Measurements from ENCODE around the gene UGT1A9. TPM values are rescaled to one million over a fixed set of nuclear protein-coding genes. Genes with fewer than 3 reads are reported as not detected.

The UGT1A9 gene
- total and polyA plus RNA-seq, 2 donors: 0.09 to 0.27 TPM

DNA sequence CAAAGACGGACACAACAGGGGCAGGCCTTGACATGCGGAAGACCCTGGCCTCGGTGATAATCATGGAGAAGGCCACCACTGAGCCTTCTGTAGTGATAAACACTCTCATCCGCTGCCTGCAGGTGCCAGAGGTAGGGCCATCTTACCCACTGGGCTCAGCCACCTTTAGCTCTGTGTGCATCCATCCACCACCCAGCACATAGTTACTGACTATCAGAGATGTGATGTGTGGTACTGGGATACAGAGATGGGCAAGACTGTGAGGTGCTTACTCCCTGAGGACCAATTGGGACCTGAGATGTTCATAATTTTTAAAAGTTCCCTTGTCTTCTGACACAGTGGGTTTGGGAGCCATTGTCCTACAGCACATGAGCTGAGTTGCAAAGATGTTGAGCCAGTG lies 108.0 kb downstream of the UGT1A9 start:
- no peaks in the 10 kb centered on the region for H3K4me1 ChIP-seq (ENCODE audit: control insufficient read depth in 2 of 2, insufficient read depth in 2 of 2, low read length in 2 of 2)
- H3K27me3 ChIP-seq (ENCODE audit: control insufficient read depth in 2 of 2, insufficient read depth in 1 of 2, low read length in 1 of 2): no peaks in the 10 kb centered on the region
- H3K36me3 ChIP-seq (ENCODE audit: control insufficient read depth in 2 of 2, insufficient read depth in 2 of 2, low read length in 1 of 2): no peaks in the 10 kb centered on the region
- H3K27ac ChIP-seq (ENCODE audit: low read depth in 1 of 2, low read length in 1 of 2): no peak overlapping the region
- 96% methylated on average over 4 of the region's 4 CpGs for WGBS
- no peak for DNase-seq (ENCODE audit: low read depth in 6 of 9, low spot score in 9 of 9)
- H3K4me3 ChIP-seq (ENCODE audit: low read length in 2 of 2): no peak overlapping the region
- no peaks in the 10 kb centered on the region for H3K9me3 ChIP-seq (ENCODE audit: control insufficient read depth in 2 of 2, insufficient read depth in 1 of 2, low read length in 1 of 2)

DNA sequence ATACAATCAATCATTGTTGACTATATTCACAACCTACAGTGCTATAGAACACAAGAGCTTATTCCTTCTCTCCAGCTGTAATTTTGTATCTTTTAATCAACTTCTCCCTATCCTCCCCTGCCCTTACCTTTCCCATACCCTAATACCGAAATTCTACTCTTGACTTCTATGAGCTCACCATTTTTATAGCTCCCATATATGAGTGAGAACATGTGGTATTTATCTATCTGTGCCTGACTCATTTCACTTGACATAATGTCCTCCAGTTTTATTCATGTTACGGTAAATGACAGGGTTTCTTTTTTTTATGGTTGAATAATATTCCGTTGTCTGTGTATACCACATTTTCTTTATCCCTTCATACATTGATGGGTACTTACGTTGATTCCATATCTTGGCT lies 109.1 kb downstream of the UGT1A9 start:
- Histone ChIP-seq H3K4me1 (ENCODE audit: control insufficient read depth in 2 of 2, insufficient read depth in 2 of 2, low read length in 2 of 2) (no peaks in the 10 kb centered on the region), H3K36me3 (ENCODE audit: control insufficient read depth in 2 of 2, insufficient read depth in 2 of 2, low read length in 1 of 2) (no peaks in the 10 kb centered on the region), H3K27ac (ENCODE audit: low read depth in 1 of 2, low read length in 1 of 2) (no peak overlapping the region), H3K9me3 (ENCODE audit: control insufficient read depth in 2 of 2, insufficient read depth in 1 of 2, low read length in 1 of 2) (no peaks in the 10 kb centered on the region), H3K27me3 (ENCODE audit: control insufficient read depth in 2 of 2, insufficient read depth in 1 of 2, low read length in 1 of 2) (no peaks in the 10 kb centered on the region), H3K4me3 (ENCODE audit: low read length in 2 of 2) (no peak overlapping the region)
- no peak for DNase-seq (ENCODE audit: low read depth in 6 of 9, low spot score in 9 of 9)
- 96% methylated on average over 4 of the region's 4 CpGs for WGBS

DNA sequence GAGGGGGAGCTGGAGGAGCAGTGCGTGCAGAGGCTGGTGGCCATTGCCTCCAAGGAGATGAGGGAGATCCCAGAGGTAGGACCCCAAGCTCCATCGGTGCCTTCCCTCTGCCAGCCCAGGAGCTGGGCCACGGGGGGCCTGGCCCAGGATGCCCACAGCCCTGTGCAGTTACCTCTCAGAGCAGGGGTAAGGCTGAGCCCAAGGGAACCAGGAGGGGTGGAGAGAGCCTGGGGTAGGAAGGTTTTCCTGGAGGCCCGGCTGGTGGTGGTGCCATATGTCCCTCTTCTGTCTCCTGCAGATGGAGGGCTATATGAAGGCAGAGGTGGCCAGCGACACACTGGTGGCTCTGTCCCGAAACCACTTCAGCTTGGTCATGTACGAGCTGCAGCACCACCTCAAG lies 117.9 kb downstream of the UGT1A9 start:
- no peaks in the 10 kb centered on the region for H3K36me3 ChIP-seq (ENCODE audit: control insufficient read depth in 2 of 2, insufficient read depth in 2 of 2, low read length in 1 of 2)
- 96% methylated on average over 7 of the region's 7 CpGs for WGBS
- H3K27me3 ChIP-seq (ENCODE audit: control insufficient read depth in 2 of 2, insufficient read depth in 1 of 2, low read length in 1 of 2): no peaks in the 10 kb centered on the region
- H3K4me3 ChIP-seq (ENCODE audit: low read length in 2 of 2): no peak overlapping the region
- no peak for DNase-seq (ENCODE audit: low read depth in 6 of 9, low spot score in 9 of 9)
- H3K27ac ChIP-seq (ENCODE audit: low read depth in 1 of 2, low read length in 1 of 2): no peak overlapping the region
- H3K4me1 ChIP-seq (ENCODE audit: control insufficient read depth in 2 of 2, insufficient read depth in 2 of 2, low read length in 2 of 2): no peaks in the 10 kb centered on the region
- no peaks in the 10 kb centered on the region for H3K9me3 ChIP-seq (ENCODE audit: control insufficient read depth in 2 of 2, insufficient read depth in 1 of 2, low read length in 1 of 2)

DNA sequence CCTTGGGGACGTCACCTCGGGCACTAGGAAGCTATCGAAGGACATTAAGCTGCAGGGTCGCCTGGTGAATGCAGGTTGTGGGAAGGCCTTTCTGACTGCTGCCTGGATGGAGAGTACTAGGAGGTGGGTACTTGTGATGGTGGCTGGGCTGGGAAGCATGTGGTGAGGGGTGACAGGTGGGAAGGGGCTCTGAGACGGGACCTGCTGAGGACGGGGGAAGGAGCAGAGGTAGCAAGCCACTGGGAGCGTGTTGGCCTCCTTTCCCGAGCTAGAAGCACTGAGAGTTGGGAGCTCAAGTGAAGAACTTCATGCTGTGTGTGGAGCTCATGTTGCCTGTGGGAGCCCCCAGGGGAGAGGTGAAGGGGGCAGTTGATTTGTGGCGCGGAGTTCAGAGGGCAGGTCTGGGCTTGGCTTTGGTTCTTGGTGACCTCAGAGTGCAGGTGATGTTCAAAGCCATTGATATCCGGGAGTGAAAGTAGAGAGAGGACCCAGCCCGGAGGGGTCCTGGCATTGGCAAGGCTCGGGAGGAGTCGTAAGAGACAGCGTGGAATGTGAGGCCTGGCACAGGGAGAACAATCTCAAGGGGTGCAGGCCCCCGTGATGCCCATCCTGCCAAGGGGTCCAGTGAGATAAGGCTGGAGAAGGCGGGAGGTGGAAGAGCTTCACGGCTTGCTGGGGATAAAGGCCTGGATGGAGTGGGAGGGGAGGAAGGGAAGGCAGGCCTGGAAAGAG lies 119.6 kb downstream of the UGT1A9 start:
- DNase-seq (ENCODE audit: low read depth in 6 of 9, low spot score in 9 of 9): no peak
- 95% methylated on average over 18 of the region's 18 CpGs for WGBS
- H3K9me3 ChIP-seq (ENCODE audit: control insufficient read depth in 2 of 2, insufficient read depth in 1 of 2, low read length in 1 of 2): no peaks in the 10 kb centered on the region
- no peak overlapping the region for H3K27ac ChIP-seq (ENCODE audit: low read depth in 1 of 2, low read length in 1 of 2)
- no peaks in the 10 kb centered on the region for H3K36me3 ChIP-seq (ENCODE audit: control insufficient read depth in 2 of 2, insufficient read depth in 2 of 2, low read length in 1 of 2)
- no peaks in the 10 kb centered on the region for H3K4me1 ChIP-seq (ENCODE audit: control insufficient read depth in 2 of 2, insufficient read depth in 2 of 2, low read length in 2 of 2)
- no peak overlapping the region for H3K4me3 ChIP-seq (ENCODE audit: low read length in 2 of 2)
- H3K27me3 ChIP-seq (ENCODE audit: control insufficient read depth in 2 of 2, insufficient read depth in 1 of 2, low read length in 1 of 2): no peaks in the 10 kb centered on the region

DNA sequence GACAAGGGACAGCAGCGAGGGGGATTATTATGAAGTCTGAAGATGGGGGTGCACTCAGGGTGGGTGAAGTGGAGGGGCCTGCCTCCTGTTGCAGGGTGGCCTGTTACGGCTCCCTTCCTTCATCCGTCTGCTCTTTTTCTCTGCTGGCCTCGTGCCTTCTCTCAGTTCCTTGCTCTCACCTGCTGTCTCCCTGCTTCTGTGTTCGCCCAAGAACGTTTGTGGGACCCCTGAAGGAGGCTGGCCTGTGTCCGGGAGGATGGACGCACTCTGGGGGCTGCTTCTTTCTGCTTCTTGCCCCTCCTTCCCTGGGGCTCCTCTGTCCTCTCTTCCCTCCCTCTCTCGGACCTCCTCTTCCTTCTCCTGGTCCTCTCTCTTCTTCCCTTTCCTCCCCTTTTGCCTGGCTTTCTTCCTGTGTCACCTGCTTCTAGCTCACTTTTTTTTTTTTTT lies 120.2 kb downstream of the UGT1A9 start:
- Histone ChIP-seq H3K36me3 (ENCODE audit: control insufficient read depth in 2 of 2, insufficient read depth in 2 of 2, low read length in 1 of 2) (no peaks in the 10 kb centered on the region), H3K27ac (ENCODE audit: low read depth in 1 of 2, low read length in 1 of 2) (no peak overlapping the region), H3K9me3 (ENCODE audit: control insufficient read depth in 2 of 2, insufficient read depth in 1 of 2, low read length in 1 of 2) (no peaks in the 10 kb centered on the region), H3K27me3 (ENCODE audit: control insufficient read depth in 2 of 2, insufficient read depth in 1 of 2, low read length in 1 of 2) (no peaks in the 10 kb centered on the region), H3K4me3 (ENCODE audit: low read length in 2 of 2) (no peak overlapping the region), H3K4me1 (ENCODE audit: control insufficient read depth in 2 of 2, insufficient read depth in 2 of 2, low read length in 2 of 2) (no peaks in the 10 kb centered on the region)
- DNase-seq (ENCODE audit: low read depth in 6 of 9, low spot score in 9 of 9): no peak
- WGBS: 88% methylated on average over 9 of the region's 9 CpGs

DNA sequence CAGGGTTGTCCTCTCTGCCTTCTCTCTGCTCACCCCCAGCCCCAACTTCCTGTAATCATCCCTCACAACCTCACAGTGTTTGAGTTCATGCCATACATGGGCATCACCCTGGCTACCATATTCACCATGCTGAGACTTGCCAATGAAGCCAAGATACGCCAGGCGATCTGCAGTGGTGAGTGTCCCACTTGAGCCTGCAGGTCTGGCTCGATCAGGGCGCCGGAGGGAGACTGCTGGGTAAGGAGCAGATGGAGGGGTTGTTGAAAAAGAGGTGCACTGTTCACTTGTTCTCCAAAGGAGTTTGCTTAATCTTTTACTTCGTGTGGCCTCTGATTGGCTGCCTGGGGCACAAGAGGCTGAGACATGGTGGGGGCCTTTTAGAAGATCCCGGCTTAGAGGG lies 121.0 kb downstream of the UGT1A9 start:
- H3K36me3 ChIP-seq (ENCODE audit: control insufficient read depth in 2 of 2, insufficient read depth in 2 of 2, low read length in 1 of 2): no peaks in the 10 kb centered on the region
- no peak overlapping the region for H3K27ac ChIP-seq (ENCODE audit: low read depth in 1 of 2, low read length in 1 of 2)
- no peaks in the 10 kb centered on the region for H3K27me3 ChIP-seq (ENCODE audit: control insufficient read depth in 2 of 2, insufficient read depth in 1 of 2, low read length in 1 of 2)
- DNase-seq (ENCODE audit: low read depth in 6 of 9, low spot score in 9 of 9): no peak
- 95% methylated on average over 7 of the region's 7 CpGs for WGBS
- no peaks in the 10 kb centered on the region for H3K4me1 ChIP-seq (ENCODE audit: control insufficient read depth in 2 of 2, insufficient read depth in 2 of 2, low read length in 2 of 2)
- H3K9me3 ChIP-seq (ENCODE audit: control insufficient read depth in 2 of 2, insufficient read depth in 1 of 2, low read length in 1 of 2): no peaks in the 10 kb centered on the region
- no peak overlapping the region for H3K4me3 ChIP-seq (ENCODE audit: low read length in 2 of 2)

DNA sequence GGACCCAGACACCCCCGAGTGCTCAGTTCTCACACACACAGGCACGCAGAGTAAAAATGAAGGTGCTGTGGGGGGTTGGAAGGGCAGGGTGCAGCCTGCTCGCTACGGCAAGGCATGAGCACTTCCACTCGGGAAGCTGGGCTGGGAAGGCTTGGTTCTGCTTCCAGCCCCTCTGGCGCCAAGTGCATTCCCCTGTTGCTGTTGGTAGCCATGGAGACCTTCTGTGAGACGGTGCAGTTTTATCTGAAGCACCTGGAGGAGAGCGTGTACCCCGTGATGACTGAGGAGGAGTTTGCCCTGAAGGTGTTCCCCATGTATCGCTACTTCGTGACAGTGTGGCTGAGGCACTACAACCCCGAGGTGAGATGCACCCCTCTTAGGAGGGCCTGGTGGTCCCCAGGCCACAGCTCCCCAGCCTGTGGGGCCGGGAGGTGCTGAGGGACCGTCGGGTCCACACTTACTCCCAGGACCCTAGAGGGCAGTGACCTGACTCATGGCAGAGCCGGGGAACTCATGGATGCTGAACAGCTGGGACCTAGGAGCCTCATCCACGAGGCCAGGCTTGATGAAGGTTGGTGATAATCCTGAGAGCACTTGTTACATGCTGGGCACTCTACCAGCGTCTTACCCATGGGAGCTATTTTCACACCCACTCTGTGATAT lies 121.9 kb downstream of the UGT1A9 start:
- DNase-seq (ENCODE audit: low read depth in 6 of 9, low spot score in 9 of 9): no peak
- H3K4me3 ChIP-seq (ENCODE audit: low read length in 2 of 2): no peak overlapping the region
- WGBS: 93% methylated on average over 18 of the region's 18 CpGs
- no peaks in the 10 kb centered on the region for H3K9me3 ChIP-seq (ENCODE audit: control insufficient read depth in 2 of 2, insufficient read depth in 1 of 2, low read length in 1 of 2)
- no peaks in the 10 kb centered on the region for H3K27me3 ChIP-seq (ENCODE audit: control insufficient read depth in 2 of 2, insufficient read depth in 1 of 2, low read length in 1 of 2)
- H3K36me3 ChIP-seq (ENCODE audit: control insufficient read depth in 2 of 2, insufficient read depth in 2 of 2, low read length in 1 of 2): no peaks in the 10 kb centered on the region
- no peaks in the 10 kb centered on the region for H3K4me1 ChIP-seq (ENCODE audit: control insufficient read depth in 2 of 2, insufficient read depth in 2 of 2, low read length in 2 of 2)
- no peak overlapping the region for H3K27ac ChIP-seq (ENCODE audit: low read depth in 1 of 2, low read length in 1 of 2)

DNA sequence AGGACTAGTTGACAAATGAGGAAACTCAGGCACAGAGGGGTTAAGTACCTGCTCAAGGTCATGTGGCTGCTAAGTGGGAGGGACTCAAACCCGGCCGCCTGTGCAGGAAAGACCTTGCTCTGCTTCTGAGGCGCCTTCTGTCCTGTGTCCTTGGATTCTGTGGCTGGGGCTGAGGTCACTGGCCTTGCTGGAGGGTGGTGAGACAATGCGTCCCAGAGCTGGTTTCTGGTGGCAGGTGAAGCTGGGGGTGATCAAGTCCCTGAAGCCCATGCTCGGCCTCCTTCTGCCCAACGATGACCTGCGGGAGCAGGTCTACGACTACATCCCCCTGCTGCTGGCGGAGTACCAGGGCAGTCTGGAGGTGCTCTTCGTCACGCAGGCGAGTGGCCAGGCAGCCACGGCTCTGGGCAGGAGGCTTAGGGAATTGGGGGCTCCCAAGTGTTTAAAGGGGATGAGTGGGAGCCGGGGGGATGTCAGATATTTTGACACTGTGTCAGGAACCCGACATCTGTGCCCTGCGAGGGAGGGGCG lies 122.5 kb downstream of the UGT1A9 start:
- no peaks in the 10 kb centered on the region for H3K27me3 ChIP-seq (ENCODE audit: control insufficient read depth in 2 of 2, insufficient read depth in 1 of 2, low read length in 1 of 2)
- 88% methylated on average over 17 of the region's 17 CpGs for WGBS
- no peaks in the 10 kb centered on the region for H3K4me1 ChIP-seq (ENCODE audit: control insufficient read depth in 2 of 2, insufficient read depth in 2 of 2, low read length in 2 of 2)
- no peak for DNase-seq (ENCODE audit: low read depth in 6 of 9, low spot score in 9 of 9)
- H3K27ac ChIP-seq (ENCODE audit: low read depth in 1 of 2, low read length in 1 of 2): no peak overlapping the region
- H3K4me3 ChIP-seq (ENCODE audit: low read length in 2 of 2): no peak overlapping the region
- no peaks in the 10 kb centered on the region for H3K36me3 ChIP-seq (ENCODE audit: control insufficient read depth in 2 of 2, insufficient read depth in 2 of 2, low read length in 1 of 2)
- peaks cover 0 to 2% of the 10 kb centered on the region in 2 donors for H3K9me3 ChIP-seq (ENCODE audit: control insufficient read depth in 2 of 2, insufficient read depth in 1 of 2, low read length in 1 of 2)

DNA sequence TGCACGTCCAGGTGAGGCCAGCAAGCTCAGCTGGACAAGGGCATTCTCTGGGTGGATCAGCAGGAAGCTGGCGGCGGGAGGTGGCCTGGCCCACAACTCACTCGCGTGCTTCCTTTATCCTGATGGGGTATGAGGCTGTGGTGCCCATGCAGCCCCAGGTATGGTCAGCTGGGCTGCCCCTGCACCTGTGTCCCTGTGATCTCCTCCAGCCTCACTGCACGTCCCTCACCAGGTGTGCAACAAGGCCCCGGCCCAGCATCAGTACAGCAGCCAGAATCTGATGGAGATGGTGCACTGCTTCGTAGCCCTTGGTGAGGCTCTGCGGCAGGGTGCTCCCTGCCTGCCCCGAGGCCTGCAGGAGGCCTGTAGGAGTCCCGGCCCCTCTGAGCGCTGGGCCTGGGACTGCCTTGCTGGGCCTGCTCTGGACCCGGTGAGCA lies 124.1 kb downstream of the UGT1A9 start:
- H3K9me3 ChIP-seq (ENCODE audit: control insufficient read depth in 2 of 2, insufficient read depth in 1 of 2, low read length in 1 of 2): peaks cover 0 to 4% of the 10 kb centered on the region in 2 donors
- no peak overlapping the region for H3K27ac ChIP-seq (ENCODE audit: low read depth in 1 of 2, low read length in 1 of 2)
- WGBS: 96% methylated on average over 13 of the region's 13 CpGs
- DNase-seq (ENCODE audit: low read depth in 6 of 9, low spot score in 9 of 9): no peak
- no peak overlapping the region for H3K4me3 ChIP-seq (ENCODE audit: low read length in 2 of 2)
- H3K27me3 ChIP-seq (ENCODE audit: control insufficient read depth in 2 of 2, insufficient read depth in 1 of 2, low read length in 1 of 2): no peaks in the 10 kb centered on the region
- H3K4me1 ChIP-seq (ENCODE audit: control insufficient read depth in 2 of 2, insufficient read depth in 2 of 2, low read length in 2 of 2): no peaks in the 10 kb centered on the region
- H3K36me3 ChIP-seq (ENCODE audit: control insufficient read depth in 2 of 2, insufficient read depth in 2 of 2, low read length in 1 of 2): no peaks in the 10 kb centered on the region

Measured in thymus (tissue), 11 donors.